SK-N-SH treated with all-trans-retinoic acid at 6 μM for 48 hours (cell line): Measurements from ENCODE around the gene HIKESHI.
"Not testable (repeated sequence)": the region's sequence is repeated elsewhere in the genome, so short reads cannot be mapped to it uniquely, and the experiment has no call there.

Experiments
- ATAC-seq: fragments of 200-7000 bp; cut with Tn5 transposase; 3 replicates; pipeline ENCODE4 v1.9.1; 2020; ENCODE audit warnings: mild to moderate bottlenecking, moderate library complexity
- BACH2 ChIP-seq: fragments of 250-450 bp; sonication (Bioruptor Pico); IDR thresholded peaks from 2 replicates; pipeline ENCODE4 v1.9.0; 2021; ENCODE audit warnings: mild to moderate bottlenecking, borderline replicate concordance
- CREB5 ChIP-seq: fragments of 250-450 bp; sonication (Bioruptor Pico); IDR thresholded peaks from 2 replicates; pipeline ENCODE4 v1.5.1; 2020; ENCODE audit warnings: low read depth, mild to moderate bottlenecking, moderate library complexity
- CSDC2 ChIP-seq: fragments of 250-450 bp; sonication (Bioruptor Pico); IDR thresholded peaks from 2 replicates; pipeline ENCODE4 v1.5.0; 2020; ENCODE audit warnings: mild to moderate bottlenecking, moderate library complexity
- CSRNP3 ChIP-seq: fragments of 250-450 bp; sonication (Bioruptor Pico); IDR thresholded peaks from 2 replicates; pipeline ENCODE4 v1.5.1; 2021; ENCODE audit warnings: mild to moderate bottlenecking, moderate library complexity
- ESRRG ChIP-seq: fragments of 250-450 bp; sonication (Bioruptor Pico); IDR thresholded peaks from 2 replicates; pipeline ENCODE4 v1.6.1; 2021; ENCODE audit warnings: mild to moderate bottlenecking
- GLIS3 ChIP-seq: fragments of 250-450 bp; sonication (Bioruptor Pico); IDR thresholded peaks from 2 replicates; pipeline ENCODE4 v1.5.0; 2020; ENCODE audit warnings: mild to moderate bottlenecking, moderate library complexity
- ISL1 ChIP-seq: fragments of 250-450 bp; sonication (Bioruptor Pico); IDR thresholded peaks from 2 replicates; pipeline ENCODE4 v2.1.2; 2022; ENCODE audit warnings: mild to moderate bottlenecking, moderate library complexity
- OSR1 ChIP-seq: fragments of 250-450 bp; sonication (Bioruptor Pico); IDR thresholded peaks from 2 replicates; pipeline ENCODE4 v1.8.0; 2022; ENCODE audit warnings: moderate library complexity, mild to moderate bottlenecking, inconsistent platforms
- PATZ1 ChIP-seq: fragments of 250-450 bp; sonication (Bioruptor Pico); IDR thresholded peaks from 2 replicates; pipeline ENCODE4 v1.8.0; 2020; ENCODE audit warnings: mild to moderate bottlenecking, moderate library complexity, borderline replicate concordance
- POU6F1 ChIP-seq: fragments of 250-450 bp; sonication (Bioruptor Pico); IDR thresholded peaks from 2 replicates; pipeline ENCODE4 v1.8.0; 2021; ENCODE audit warnings: low read depth, mild to moderate bottlenecking, moderate library complexity, borderline replicate concordance
- PPARA ChIP-seq: fragments of 250-450 bp; sonication (Bioruptor Pico); IDR thresholded peaks from 2 replicates; pipeline ENCODE4 v1.5.0; 2020; ENCODE audit warnings: mild to moderate bottlenecking, borderline replicate concordance
- RARB ChIP-seq: fragments of 250-450 bp; sonication (Bioruptor Pico); IDR thresholded peaks from 2 replicates; pipeline ENCODE4 v1.8.0; 2021; ENCODE audit warnings: mild to moderate bottlenecking, moderate library complexity
- SNAI2 ChIP-seq: fragments of 250-450 bp; sonication (Bioruptor Pico); IDR thresholded peaks from 2 replicates; pipeline ENCODE4 v1.5.0; 2020; ENCODE audit warnings: mild to moderate bottlenecking, moderate library complexity
- TCF4 ChIP-seq: fragments of 250-450 bp; sonication (Bioruptor Pico); IDR thresholded peaks from 2 replicates; pipeline ENCODE4 v1.8.0; 2021; ENCODE audit warnings: mild to moderate bottlenecking, moderate library complexity, borderline replicate concordance
- TOX ChIP-seq: fragments of 250-450 bp; sonication (Bioruptor Pico); IDR thresholded peaks from 2 replicates; pipeline ENCODE4 v1.8.0; 2021; ENCODE audit warnings: mild to moderate bottlenecking, moderate library complexity, borderline replicate concordance
- TSHZ2 ChIP-seq: fragments of 250-450 bp; sonication (Bioruptor Pico); IDR thresholded peaks from 2 replicates; pipeline ENCODE4 v1.5.0; 2020; ENCODE audit warnings: mild to moderate bottlenecking, moderate library complexity
- ZC3H10 ChIP-seq: fragments of 250-450 bp; sonication (Bioruptor Pico); IDR thresholded peaks from 2 replicates; pipeline ENCODE4 v1.5.1; 2021; ENCODE audit warnings: mild to moderate bottlenecking, moderate library complexity
- ZFP3 ChIP-seq: fragments of 250-450 bp; sonication (Bioruptor Pico); IDR thresholded peaks from 2 replicates; pipeline ENCODE4 v1.5.0; 2020; ENCODE audit warnings: mild to moderate bottlenecking, moderate library complexity
- ZFP30 ChIP-seq: fragments of 450-650 bp; formaldehyde crosslinking; IDR thresholded peaks from 2 replicates; pipeline ENCODE4 v1.5.0; 2022; ENCODE audit warnings: mild to moderate bottlenecking, moderate library complexity
- ZNF565 ChIP-seq: fragments of 450-650 bp; formaldehyde crosslinking; conservative IDR thresholded peaks from 2 replicates; pipeline ENCODE4 v1.5.0; 2020; ENCODE audit warnings: low read depth, mild to moderate bottlenecking, moderate library complexity
- ZNF70 ChIP-seq: fragments of 450-650 bp; formaldehyde crosslinking; IDR thresholded peaks from 2 replicates; pipeline ENCODE4 v1.5.0; 2020; ENCODE audit warnings: mild to moderate bottlenecking, moderate library complexity
- ZNF8 ChIP-seq: fragments of 450-650 bp; formaldehyde crosslinking; IDR thresholded peaks from 2 replicates; pipeline ENCODE4 v1.5.0; 2020; ENCODE audit warnings: mild to moderate bottlenecking, moderate library complexity

The HIKESHI gene

GRCh38 chr11:86341382-86341781 lies 39.3 kb downstream of the HIKESHI start:
- TF ChIP-seq ISL1 (CRISPR knock-in tag) (no peak), CSDC2 (no peak), TCF4 (CRISPR knock-in tag) (no peak), ZFP3 (CRISPR knock-in tag) (no peak), CREB5 (CRISPR knock-in tag) (no peak), RARB (no peak), PATZ1 (no peak), ZNF565 (CRISPR knock-in tag) (no peak), POU6F1 (CRISPR knock-in tag) (no peak), ZNF70 (no peak), TSHZ2 (CRISPR knock-in tag) (no peak), PPARA (no peak), ZC3H10 (CRISPR knock-in tag) (no peak), GLIS3 (CRISPR knock-in tag) (no peak), ZFP30 (no peak), OSR1 (no peak), ESRRG (CRISPR knock-in tag) (no peak), BACH2 (no peak), SNAI2 (CRISPR knock-in tag) (no peak)

GRCh38 chr11:86346513-86346912 lies 44.5 kb downstream of the HIKESHI start:
- TF ChIP-seq RARB = no peak
- TF ChIP-seq OSR1 = no peak
- TF ChIP-seq ZNF8 (CRISPR knock-in tag) = no peak
- TF ChIP-seq ZNF70 = no peak
- no peak for ATAC-seq

More at GRCh38 chr11:86341382-86341781, 39.3 kb downstream of the HIKESHI start:
- no peak for ATAC-seq

GRCh38 chr11:86355256-86355655 lies 53.2 kb downstream of the HIKESHI start:
- no peak for TF ChIP-seq TCF4 (CRISPR knock-in tag)
- TF ChIP-seq, all 23 proteins: peak for 0
- no peak for ATAC-seq

GRCh38 chr11:86357412-86357811 lies 55.4 kb downstream of the HIKESHI start:
- not testable (repeated sequence) for ATAC-seq

- no peak for ATAC-seq
- TF ChIP-seq ZNF565 (CRISPR knock-in tag) = no peak
- no peak for TF ChIP-seq GLIS3 (CRISPR knock-in tag)
- TF ChIP-seq ZC3H10 (CRISPR knock-in tag) = no peak
- no peak for TF ChIP-seq RARB
- no peak for TF ChIP-seq TOX (CRISPR knock-in tag)
- TF ChIP-seq CSRNP3 (CRISPR knock-in tag) = no peak
- TF ChIP-seq ZFP3 (CRISPR knock-in tag) = no peak
- no peak for TF ChIP-seq POU6F1 (CRISPR knock-in tag)
- no peak for TF ChIP-seq BACH2
- no peak for TF ChIP-seq PATZ1
- TF ChIP-seq CSDC2 = no peak
These were observed 56.7 kb downstream of the HIKESHI start for GRCh38 chr11:86358720-86359119.
